ENCODE measurements around the gene ATP1A2.
A peak's percentile ranks its signal among the peaks of the same experiment; 100 is the strongest.

Gene ATP1A2

GRCh38 chr1:160085686-160086455, 29.7 kb upstream of the ATP1A2 start:
- DNase-seq = peak; percentile 93

GRCh38 chr1:160086456-160086892, 29.1 kb upstream of the ATP1A2 start:
- DNase-seq = no peak

GRCh38 chr1:160087118-160087662, 28.4 kb upstream of the ATP1A2 start:
- no peak for DNase-seq

GRCh38 chr1:160089883-160090282, 25.7 kb upstream of the ATP1A2 start:
- no peak for DNase-seq

- DNase-seq = no peak
Measured at GRCh38 chr1:160090760-160091159, 24.8 kb upstream of the ATP1A2 start.

- no peak for DNase-seq
Measured at GRCh38 chr1:160091666-160092223, 23.8 kb upstream of the ATP1A2 start.

GRCh38 chr1:160092366-160093068, 23.0 kb upstream of the ATP1A2 start:
- DNase-seq = no peak

GRCh38 chr1:160093069-160093395, 22.5 kb upstream of the ATP1A2 start:
- DNase-seq = no peak

GRCh38 chr1:160093624-160094290, 21.8 kb upstream of the ATP1A2 start:
- no peak for DNase-seq

- DNase-seq = no peak
Measured at GRCh38 chr1:160094291-160094625, 21.3 kb upstream of the ATP1A2 start.

- DNase-seq = no peak
Measured at GRCh38 chr1:160094806-160095205, 20.8 kb upstream of the ATP1A2 start.

GRCh38 chr1:160095382-160096105, 20.0 kb upstream of the ATP1A2 start:
- no peak for DNase-seq

GRCh38 chr1:160096274-160097116, 19.1 kb upstream of the ATP1A2 start:
- DNase-seq = no peak

GRCh38 chr1:160097151-160097910, 18.2 kb upstream of the ATP1A2 start:
- DNase-seq = no peak

GRCh38 chr1:160097911-160098851, 17.4 kb upstream of the ATP1A2 start, which contains the start of gene IGSF8:
IGSF8 (minus strand) TSS chr1:160098619; CDS start chr1:160098472, 147 bp downstream.
- DNase-seq = peak; percentile 89

GRCh38 chr1:160098852-160099561, 16.6 kb upstream of the ATP1A2 start:
- DNase-seq = peak; percentile 96

GRCh38 chr1:160099716-160100375, 15.7 kb upstream of the ATP1A2 start:
- no peak for DNase-seq

GRCh38 chr1:160101037-160101716, 14.4 kb upstream of the ATP1A2 start:
- peak; percentile 90 for DNase-seq

Data from OCI-M1 (cell line).